GM06990 (cell line): Measurements from ENCODE around the gene HMGCS1.
A peak's percentile ranks its signal among the peaks of the same experiment; 100 is the strongest.

Experiments used
- DNase-seq: peaks from one replicate; pipeline ENCODE4 v3.0.0-alpha.2; 2011; ENCODE audit not compliant: insufficient read length; ENCODE audit errors: extremely low read depth
- H3K27me3 ChIP-seq: replicated peaks from 2 replicates; pipeline ENCODE4 v1.6.0; 2011; ENCODE audit warnings: low read length; ENCODE audit not compliant: control insufficient read depth, insufficient read depth
- H3K36me3 ChIP-seq: 2 replicates; pipeline ENCODE4 v1.5.1; 2011; ENCODE audit warnings: low read length; ENCODE audit not compliant: control insufficient read depth, insufficient read depth
- H3K4me3 ChIP-seq: replicated peaks from 2 replicates; pipeline ENCODE4 v1.5.1; 2011; ENCODE audit warnings: low read depth, mild to moderate bottlenecking, control low read depth, low read length
- TF ChIP-seq, protein P1 (sequence below): IDR thresholded peaks from 2 replicates; pipeline ENCODE4 v1.5.1; 2011; ENCODE audit warnings: low read length, control low read depth, mild to moderate bottlenecking, inconsistent platforms; ENCODE audit not compliant: insufficient read depth, poor library complexity, severe bottlenecking

HMGCS1 gene

GRCh38 chr5:43251754-43252153 is 61.5 kb downstream of the HMGCS1 start:
- DNase-seq = no peak
- TF ChIP-seq, protein P1, sequence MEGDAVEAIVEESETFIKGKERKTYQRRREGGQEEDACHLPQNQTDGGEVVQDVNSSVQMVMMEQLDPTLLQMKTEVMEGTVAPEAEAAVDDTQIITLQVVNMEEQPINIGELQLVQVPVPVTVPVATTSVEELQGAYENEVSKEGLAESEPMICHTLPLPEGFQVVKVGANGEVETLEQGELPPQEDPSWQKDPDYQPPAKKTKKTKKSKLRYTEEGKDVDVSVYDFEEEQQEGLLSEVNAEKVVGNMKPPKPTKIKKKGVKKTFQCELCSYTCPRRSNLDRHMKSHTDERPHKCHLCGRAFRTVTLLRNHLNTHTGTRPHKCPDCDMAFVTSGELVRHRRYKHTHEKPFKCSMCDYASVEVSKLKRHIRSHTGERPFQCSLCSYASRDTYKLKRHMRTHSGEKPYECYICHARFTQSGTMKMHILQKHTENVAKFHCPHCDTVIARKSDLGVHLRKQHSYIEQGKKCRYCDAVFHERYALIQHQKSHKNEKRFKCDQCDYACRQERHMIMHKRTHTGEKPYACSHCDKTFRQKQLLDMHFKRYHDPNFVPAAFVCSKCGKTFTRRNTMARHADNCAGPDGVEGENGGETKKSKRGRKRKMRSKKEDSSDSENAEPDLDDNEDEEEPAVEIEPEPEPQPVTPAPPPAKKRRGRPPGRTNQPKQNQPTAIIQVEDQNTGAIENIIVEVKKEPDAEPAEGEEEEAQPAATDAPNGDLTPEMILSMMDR = no peak
- Histone ChIP-seq H3K27me3 (no peaks in the 10 kb centered on the region), H3K4me3 (no peak overlapping the region), H3K36me3 (no peaks in the 10 kb centered on the region)

DNA sequence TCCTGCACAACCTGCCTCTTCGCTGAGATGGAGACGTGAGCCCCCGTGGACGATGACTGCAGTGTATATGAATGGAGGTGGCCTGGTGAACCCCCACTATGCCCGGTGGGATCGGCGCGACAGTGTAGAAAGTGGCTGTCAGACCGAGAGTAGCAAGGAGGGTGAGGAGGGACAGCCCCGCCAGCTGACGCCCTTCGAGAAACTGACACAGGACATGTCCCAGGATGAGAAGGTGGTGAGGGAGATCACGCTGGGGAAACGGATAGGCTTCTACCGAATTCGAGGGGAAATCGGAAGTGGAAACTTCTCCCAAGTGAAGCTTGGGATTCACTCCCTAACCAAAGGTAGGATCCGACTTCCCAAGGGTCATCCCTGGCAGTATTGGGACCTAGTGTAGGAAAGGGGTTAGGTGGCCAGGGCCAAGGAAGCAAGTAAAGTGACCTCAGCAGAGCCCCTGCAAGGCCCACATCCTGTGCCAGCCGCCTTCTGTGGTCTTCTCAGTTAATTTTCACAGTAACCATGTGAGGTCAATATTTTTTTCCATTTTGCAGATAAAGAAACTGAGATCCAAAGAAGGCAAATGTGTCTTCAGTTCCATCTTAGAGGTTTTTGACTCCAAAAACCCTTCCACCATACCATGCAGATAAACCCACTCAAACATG is 67.4 kb downstream of the HMGCS1 start:
- TF ChIP-seq, protein P1 = no peak
- DNase-seq = peak; percentile 35
- Histone ChIP-seq H3K36me3 (no peaks in the 10 kb centered on the region), H3K4me3 (no peak overlapping the region; the same call in 1 of the 2 replicates), H3K27me3 (no peaks in the 10 kb centered on the region)

DNA sequence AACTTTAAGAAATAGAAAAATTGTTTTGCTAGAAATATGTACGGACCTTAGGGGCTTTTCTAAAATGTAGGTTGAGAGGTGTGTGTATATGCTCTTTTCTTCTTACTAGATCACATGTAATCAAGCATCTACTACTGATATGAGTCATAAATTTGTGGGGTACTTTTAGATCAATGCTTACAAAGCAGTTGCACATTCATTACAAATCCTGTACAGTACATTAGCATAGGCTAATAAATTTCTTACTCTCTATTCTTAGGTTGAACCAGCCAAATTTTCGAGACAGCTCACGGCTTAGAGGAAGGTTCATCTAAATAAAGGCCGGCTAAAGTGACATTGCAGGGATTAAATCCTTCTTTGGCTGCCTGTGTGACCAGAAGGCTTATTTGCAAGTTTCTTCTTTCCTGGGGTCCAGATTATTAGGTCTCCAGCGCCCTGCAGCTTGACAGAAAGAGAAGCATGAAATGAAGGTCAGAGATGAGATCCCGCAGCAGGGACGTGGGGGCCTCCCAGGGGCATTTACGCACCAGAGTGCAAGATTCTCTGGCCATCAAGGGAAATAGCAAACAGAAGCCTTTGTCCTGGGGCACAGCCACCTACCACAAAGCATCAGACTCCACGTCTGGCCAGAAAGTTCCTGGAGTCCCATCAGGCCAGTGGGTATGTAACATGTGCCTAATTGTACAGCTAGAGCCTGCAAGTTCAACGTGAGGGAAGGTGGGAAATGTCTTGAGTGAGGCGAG is 68.2 kb downstream of the HMGCS1 start:
- DNase-seq = peak; percentile 57
- H3K4me3 ChIP-seq = peak overlapping the region; percentile 4; the same call in 1 of the 2 replicates
- no peaks in the 10 kb centered on the region for H3K36me3 ChIP-seq
- TF ChIP-seq, protein P1 = no peak
- no peaks in the 10 kb centered on the region for H3K27me3 ChIP-seq

DNA sequence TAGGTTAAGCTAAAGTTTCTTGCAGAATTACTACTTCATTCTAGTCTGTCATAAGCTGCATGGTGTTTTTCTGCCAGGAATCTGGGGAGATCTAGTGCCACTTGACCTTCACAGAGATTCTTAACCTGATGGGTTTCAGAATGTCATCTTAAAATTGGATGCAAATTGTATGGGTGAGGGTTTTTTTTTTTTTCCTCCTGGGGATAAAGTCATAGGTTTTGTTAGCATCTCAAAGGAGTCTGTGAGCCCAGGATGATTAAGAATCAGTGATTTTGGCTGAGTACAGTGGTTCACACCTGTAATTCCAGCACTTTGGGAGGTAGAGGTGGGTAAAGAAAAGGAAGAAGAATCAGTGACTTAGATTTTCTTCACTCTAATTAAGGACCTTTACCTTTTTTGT is 69.9 kb downstream of the HMGCS1 start:
- TF ChIP-seq, protein P1 = no peak
- Histone ChIP-seq H3K27me3 (no peaks in the 10 kb centered on the region), H3K36me3 (no peaks in the 10 kb centered on the region), H3K4me3 (no peak overlapping the region)
- DNase-seq = no peak

GRCh38 chr5:43242196-43242595 is 71.0 kb downstream of the HMGCS1 start:
- Histone ChIP-seq H3K27me3 (no peaks in the 10 kb centered on the region), H3K4me3 (no peak overlapping the region), H3K36me3 (no peaks in the 10 kb centered on the region)
- DNase-seq = no peak
- TF ChIP-seq, protein P1 = no peak
